ENCODE measurements around the gene B3GALT4.

GRCh38 chr6:33252759-33253158 lies 24.2 kb upstream of the B3GALT4 start:
- TF ChIP-seq CTCF (IDR thresholded peaks at IDR 0.05 in 2 of 3, conservative IDR thresholded peaks at IDR 0.05 in 1 of 3; ENCODE audit: borderline replicate concordance in 1 of 3, insufficient read depth in 1 of 3, low read depth in 2 of 3, low read length in 2 of 3) (no peak), POLR2A (IDR thresholded peaks at IDR 0.05; ENCODE audit: borderline replicate concordance, extremely low read depth, insufficient read depth, insufficient read length) (no peak)

Measured in HCT116 (cell line).